GM12878 (cell line): ENCODE results near the gene CYB5RL. TPM values are rescaled to one million over a fixed set of nuclear protein-coding genes. Genes with fewer than 3 reads are reported as not detected.
A peak's percentile ranks its signal among the peaks of the same experiment; 100 is the strongest.

Source experiments
- ATAC-seq: fragments of 200-7000 bp; cut with Tn5 transposase; 3 replicates; pipeline ENCODE4 v1.9.1; 2020; ENCODE audit warnings: mild to moderate bottlenecking, moderate library complexity
- BruUV-seq: library from RNA; stranded (reverse); fragments of 400-500 nt; replicated peaks from 2 replicates; lab custom pipeline; 2021; lab: Mats Ljungman, UMichigan
- CTCF ChIA-PET: fragments of 300-600 bp; sonication (Branson Sonifier 250); formaldehyde crosslinking; extraction: SDS; loops from one replicate; lab custom pipeline; 2021; ENCODE audit warnings: inconsistent platforms; lab: Yijun Ruan, JAX
- POLR2A ChIA-PET: fragments of 350-600 bp; formaldehyde crosslinking; extraction: SDS; loops from one replicate; lab custom pipeline; 2021; ENCODE audit warnings: inconsistent platforms; lab: Charles Lee
- RAD21 ChIA-PET: fragments of 300-600 bp; sonication (Branson Sonifier 250); formaldehyde crosslinking; loops from one replicate; lab custom pipeline; 2023; ENCODE audit warnings: antibody characterized with exemption; ENCODE audit not compliant: unreplicated experiment; lab: Charles Lee
- SMC1A ChIA-PET: fragments of 300-600 bp; sonication (Branson Sonifier 250); formaldehyde crosslinking; loops from one replicate; lab custom pipeline; 2023; ENCODE audit not compliant: unreplicated experiment, uncharacterized antibody; lab: Charles Lee
- DNase-seq: peaks from one replicate; pipeline ENCODE4 v3.0.0-alpha.2; 2011; ENCODE audit warnings: low read depth, low spot score
- FAIRE-seq: peaks from 3 replicates; lab custom pipeline; 2011; peaks lifted over from hg19 to GRCh38; lab: Jason Lieb, UNC
- H2AFZ ChIP-seq: 2 replicates; pipeline ENCODE4 v1.6.0; 2011; ENCODE audit warnings: low read depth, low read length, control low read depth; ENCODE audit not compliant: control insufficient read depth
- H3K27ac ChIP-seq: 2 replicates; pipeline ENCODE4 v1.5.1; 2011; ENCODE audit warnings: control low read depth; ENCODE audit not compliant: control insufficient read depth, insufficient read depth
- H3K27me3 ChIP-seq, 2 experiments: replicated peaks in 1 of 2; 2 replicates each; pipeline versions ENCODE4 v1.6.0 to v1.6.1; 2011; ENCODE audit warnings: low read length in 1 of 2; ENCODE audit not compliant: control insufficient read depth in 2 of 2, insufficient read depth in 2 of 2
- H3K36me3 ChIP-seq, 2 experiments: 2 replicates each; pipeline ENCODE4 v1.5.1; 2011; ENCODE audit warnings: low read length in 1 of 2; ENCODE audit not compliant: control insufficient read depth in 2 of 2, insufficient read depth in 2 of 2
- H3K4me1 ChIP-seq: 2 replicates; pipeline ENCODE4 v1.6.1; 2011; ENCODE audit warnings: mild to moderate bottlenecking, low read length, moderate library complexity, mixed read lengths; ENCODE audit not compliant: control insufficient read depth, insufficient read depth
- H3K4me2 ChIP-seq: 2 replicates; pipeline ENCODE4 v1.6.0; 2011; ENCODE audit warnings: control low read depth; ENCODE audit not compliant: control insufficient read depth, insufficient read depth
- H3K4me3 ChIP-seq: fragments of 200-600 bp; sonication (generic); 2 replicates; pipeline ENCODE4 v1.5.1; 2016
- H3K79me2 ChIP-seq: 2 replicates; pipeline ENCODE4 v1.6.0; 2011; ENCODE audit warnings: low read length; ENCODE audit not compliant: control insufficient read depth, insufficient read depth
- H3K9ac ChIP-seq: 2 replicates; pipeline ENCODE4 v1.8.0; 2011; ENCODE audit warnings: low read length, control low read depth, mixed read lengths; ENCODE audit not compliant: control insufficient read depth, insufficient read depth
- H3K9me3 ChIP-seq: replicated peaks from 3 replicates; pipeline ENCODE4 v1.5.1; 2011; ENCODE audit warnings: mild to moderate bottlenecking, low read length; ENCODE audit not compliant: control insufficient read depth, insufficient read depth
- H4K20me1 ChIP-seq: 2 replicates; pipeline ENCODE4 v1.6.0; 2011; ENCODE audit not compliant: control insufficient read depth, insufficient read depth
- LARP7 ChIP-seq: fragments of 450-650 bp; IDR thresholded peaks from 2 replicates; pipeline ENCODE4 v1.6.1; 2017; ENCODE audit warnings: mild to moderate bottlenecking
- NKRF ChIP-seq: fragments of 450-650 bp; conservative IDR thresholded peaks from 2 replicates; pipeline ENCODE4 v1.6.1; 2017; ENCODE audit warnings: mild to moderate bottlenecking, moderate library complexity
- PRDM15 ChIP-seq: fragments of 450-650 bp; formaldehyde crosslinking; IDR thresholded peaks from 2 replicates; pipeline ENCODE4 v1.4.0; 2020; ENCODE audit warnings: mild to moderate bottlenecking, moderate library complexity
- WGBS: methylation state at CpG from one replicate; pipeline ENCODE4 v1.1.6; 2016; ENCODE audit warnings: low lambda C conversion rate; ENCODE audit not compliant: insufficient replicate concordance, insufficient coverage; ENCODE audit errors: missing lambda C conversion rate; 5-methylcytosine and 5-hydroxymethylcytosine counted together
- in situ Hi-C: fragments of 300-500 bp; cut with MboI; formaldehyde crosslinking; loops from 9 replicates; pipeline ENCODE4 v1.14.3; 2018; ENCODE audit warnings: mixed read lengths
- intact Hi-C: fragments of 100-400 bp; cut with micrococcal nuclease; formaldehyde crosslinking; loops from one replicate; pipeline ENCODE4 v1.14.2; 2022; ENCODE audit not compliant: unreplicated experiment
- polyA plus RNA-seq, 11 experiments: library from polyadenylated mRNA; depleted of rRNA in 4 of 11; unstranded in 6 of 11; stranded (reverse) in 5 of 11; fragments of >200 nt; fragmentation: Nextera tagmentation in 4 of 11; fragmentation: Illumina TruSeq in 1 of 11; extraction: Ambion mirVana in 4 of 11; extraction: Trizol in 1 of 11; gene quantifications; 1 replicate in 1 of 11; 2 replicates in 10 of 11; pipeline versions ENCODE4 v1.2.1 to v1.2.3, GENCODE V29; 2011 to 2016; ENCODE audit warnings: inconsistent platforms in 2 of 11, missing spikeins in 2 of 11, low read depth in 1 of 11
- total RNA-seq, 4 experiments: library from RNA; depleted of rRNA in 3 of 4; stranded (reverse); fragments of >200 nt in 3 of 4; fragmentation: Illumina TruSeq in 1 of 4; extraction: Trizol in 1 of 4; gene quantifications; 2 replicates each; pipeline versions ENCODE4 v1.2.1 to v1.2.3, GENCODE V29; 2013 to 2021

The CYB5RL gene
- total and polyA plus RNA-seq, 10 of the 15 experiments (the other 5 are each of a cell fraction or from before 2014, with no cell fraction given) = 3.1 to 8.7 (median 7.2) TPM

- DNase-seq (no peak), FAIRE-seq (no peak)
- ChIA-PET RAD21 (interaction anchor here (0.5 to 2.3 kb wide), 7 partner anchors 18 to 290 kb away, joined by 3 to 9 read pairs (median 4); partner anchors contain the start of gene IFT25), CTCF (interaction anchor here (2.6 to 3.5 kb wide), 2 partner anchors 17 to 290 kb away, joined by 12 to 16 read pairs; no protein-coding TSS in a partner anchor), POLR2A (interaction anchor here (0.6 to 1.1 kb wide), 6 partner anchors 9 to 290 kb away, joined by 3 to 9 read pairs (median 4); partner anchors contain the start of genes IFT25 and SSBP3)
- peak overlapping the region; percentile 92 for H3K4me2 ChIP-seq
- WGBS = 26% methylated on average over 17 of the region's 17 CpGs
- H3K79me2 ChIP-seq = peaks cover 41% of the 10 kb centered on the region
- H3K9ac ChIP-seq = peak overlapping the region; percentile 78
- no peaks in the 10 kb centered on the region for H3K27me3 ChIP-seq
- peak overlapping the region; percentile 92 for H2AFZ ChIP-seq
- peaks cover 0 to 8% of the 10 kb centered on the region in 2 experiments; a peak in 3 of 4 replicates for H3K36me3 ChIP-seq
- 0 out of 2 replicates have a peak, but pooled peaks cover 5% of the 10 kb centered on the region for H3K4me1 ChIP-seq
- TF ChIP-seq PRDM15 (CRISPR knock-in tag) (no peak), LARP7 (peak; percentile 56; the same call in 1 of the 2 replicates), NKRF (0 out of 2 replicates have a peak, but pooled peaks have one; percentile 15)
- TF ChIP-seq, all 136 proteins: peak for 2
- in situ Hi-C loops = no loop called here
- Histone ChIP-seq H4K20me1 (no peaks in the 10 kb centered on the region), H3K9me3 (no peaks in the 10 kb centered on the region), H3K4me3 (peak overlapping the region; percentile 88), H3K27ac (peak overlapping the region; percentile 29)
- intact Hi-C loops = no loop called here
- SMC1A ChIA-PET = interaction anchor here (0.7 to 1.6 kb wide), 3 partner anchors 9 to 18 kb away, joined by 3 to 4 read pairs (median 3); no protein-coding TSS in a partner anchor
- TSS peak; percentile 90 for BruUV-seq
- ATAC-seq = peak; percentile 4
Measured at GRCh38 chr1:54199151-54199764, 572 bp downstream of the CYB5RL start.
